ENCODE measurements around the gene ERAS. TPM values are rescaled to one million over a fixed set of nuclear protein-coding genes. Genes with fewer than 3 reads are reported as not detected.
"Not testable (repeated sequence)": the region's sequence is repeated elsewhere in the genome, so short reads cannot be mapped to it uniquely, and the experiment has no call there.

ERAS gene
- total RNA-seq, 2 donors from 2014 or later = 0.31 TPM; not detected in 1

- H3K4me3 Mint-ChIP-seq = no peak overlapping the region
- ATAC-seq (replicated peaks in 1 of 2) = no peak
- peaks cover 61% of the 10 kb centered on the region for H3K27me3 Mint-ChIP-seq (ENCODE audit: low read depth)
- no peak overlapping the region for H3K27ac Mint-ChIP-seq
- H3K36me3 Mint-ChIP-seq (ENCODE audit: insufficient read depth in 2 of 2) = peaks cover 0 to 8% of the 10 kb centered on the region in 2 donors
- no peak for DNase-seq
- peaks cover 2% of the 10 kb centered on the region for H3K4me1 Mint-ChIP-seq (ENCODE audit: low read depth)
- H3K9me3 Mint-ChIP-seq = peaks cover 0 to 1% of the 10 kb centered on the region in 2 donors
These were observed 2.9 kb downstream of the ERAS start for GRCh38 chrX:48829016-48829735.

DNA sequence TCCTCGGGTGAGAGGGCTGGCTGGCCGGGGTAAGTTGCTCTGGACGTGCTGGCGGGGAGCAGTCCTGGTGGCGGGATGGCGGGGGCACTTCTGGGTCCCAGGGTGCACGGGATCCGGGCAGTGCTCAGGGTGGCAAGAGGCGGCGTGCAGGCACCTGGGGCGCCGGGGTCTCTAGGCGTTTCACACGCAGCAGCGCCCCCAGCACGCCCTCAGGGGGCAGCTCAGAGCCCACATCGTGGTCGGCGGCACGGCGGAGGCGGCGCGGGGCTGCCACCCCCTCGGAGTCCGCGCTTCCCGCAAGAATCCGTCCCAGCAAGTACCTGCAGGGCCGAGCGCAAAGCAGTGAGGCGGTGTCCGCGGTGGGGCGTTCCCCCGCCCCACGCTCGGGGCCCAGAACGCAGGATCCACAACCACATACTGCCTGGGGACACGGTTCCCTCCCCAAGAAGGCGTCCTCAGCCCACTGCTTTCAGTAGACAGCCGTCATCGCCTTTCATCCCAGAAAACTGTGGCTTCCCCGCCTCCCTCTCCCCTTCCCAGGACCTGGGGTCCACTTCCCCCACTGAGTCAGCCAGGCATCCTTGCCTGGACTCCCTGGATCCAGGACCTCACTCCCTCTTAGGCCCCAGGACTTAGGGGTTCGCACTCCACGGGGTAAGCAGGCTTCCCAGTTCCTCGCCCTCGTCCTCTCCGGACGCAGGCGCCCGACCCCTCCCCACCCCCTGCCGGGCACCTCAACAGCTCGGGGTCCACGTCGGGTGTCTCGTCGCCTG, 5.0 kb downstream of the ERAS start:
- no peaks in the 10 kb centered on the region for H3K9me3 Mint-ChIP-seq
- H3K4me1 Mint-ChIP-seq (ENCODE audit: low read depth) = peaks cover 10% of the 10 kb centered on the region
- H3K4me3 Mint-ChIP-seq = peak overlapping the region in 1 of 2 donors; percentile 21
- no peak for ATAC-seq (replicated peaks in 1 of 2)
- no peak for DNase-seq
- peaks cover 64% of the 10 kb centered on the region for H3K27me3 Mint-ChIP-seq (ENCODE audit: low read depth)
- peaks cover 0 to 4% of the 10 kb centered on the region in 2 donors for H3K36me3 Mint-ChIP-seq (ENCODE audit: insufficient read depth in 2 of 2)
- H3K27ac Mint-ChIP-seq = no peak overlapping the region

DNA sequence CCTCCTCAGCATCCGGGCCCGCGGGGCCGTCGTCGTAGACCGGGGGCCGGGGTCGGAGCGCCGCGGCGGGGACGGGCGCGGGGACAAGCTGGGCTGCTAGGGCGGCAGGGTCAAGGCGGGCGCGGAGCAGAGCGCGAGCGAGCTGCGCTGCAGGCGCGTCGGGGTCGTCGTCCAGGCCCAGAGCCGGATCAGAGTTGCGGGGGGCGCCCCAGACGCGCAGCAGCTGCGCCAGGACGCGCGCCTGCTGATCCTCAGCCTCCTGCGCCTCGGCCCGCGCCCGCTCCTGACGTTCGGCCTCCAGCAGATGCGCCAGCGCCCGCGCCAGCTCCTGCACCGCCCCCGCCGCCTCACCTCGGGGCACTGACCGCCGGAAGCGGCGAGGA, 5.6 kb downstream of the ERAS start:
- no peak overlapping the region for H3K4me3 Mint-ChIP-seq
- peaks cover 68% of the 10 kb centered on the region for H3K27me3 Mint-ChIP-seq (ENCODE audit: low read depth)
- DNase-seq = no peak
- H3K9me3 Mint-ChIP-seq = no peaks in the 10 kb centered on the region
- peaks cover 0 to 4% of the 10 kb centered on the region in 2 donors for H3K36me3 Mint-ChIP-seq (ENCODE audit: insufficient read depth in 2 of 2)
- no peak for ATAC-seq (replicated peaks in 1 of 2)
- peaks cover 10% of the 10 kb centered on the region for H3K4me1 Mint-ChIP-seq (ENCODE audit: low read depth)
- H3K27ac Mint-ChIP-seq = no peak overlapping the region

DNA sequence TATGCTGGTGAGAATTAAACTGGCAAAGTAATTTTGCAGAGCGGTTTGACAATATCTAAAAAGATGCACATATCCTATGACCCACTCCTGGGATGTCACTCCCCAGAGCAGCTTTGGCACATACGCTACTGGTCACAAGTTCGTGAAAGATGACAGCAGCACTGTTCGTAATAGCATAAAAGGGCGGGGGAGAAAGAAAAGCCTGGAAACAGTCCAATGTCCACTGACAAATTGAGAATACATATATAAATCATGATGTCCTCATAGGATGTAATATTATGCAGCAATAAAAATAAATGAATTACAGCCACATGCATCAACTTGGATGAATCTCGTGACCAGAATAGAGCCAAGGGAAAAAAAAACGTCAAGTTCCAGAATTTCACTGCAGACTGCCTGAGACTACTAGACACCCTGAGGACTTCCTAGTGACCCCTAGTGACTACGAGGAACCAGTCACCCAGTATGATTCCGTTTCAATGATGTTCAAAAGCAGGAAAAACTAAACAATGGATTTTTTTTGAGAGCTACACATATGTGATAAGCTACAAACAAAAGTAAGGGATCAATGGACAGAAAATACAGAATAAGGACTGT, 7.3 kb downstream of the ERAS start:
- ATAC-seq (replicated peaks in 1 of 2) = no peak
- Mint-ChIP-seq H3K27me3 (ENCODE audit: low read depth) (peaks cover 52% of the 10 kb centered on the region), H3K4me3 (peak overlapping the region; percentile 82 to 83)

GRCh38 chrX:48834383-48834709, 8.0 kb downstream of the ERAS start:
- Mint-ChIP-seq H3K27ac (no peak overlapping the region), H3K27me3 (ENCODE audit: low read depth) (peaks cover 45% of the 10 kb centered on the region), H3K9me3 (no peaks in the 10 kb centered on the region), H3K4me1 (ENCODE audit: low read depth) (peaks cover 10% of the 10 kb centered on the region), H3K4me3 (peak overlapping the region; percentile 82 to 83), H3K36me3 (ENCODE audit: insufficient read depth in 2 of 2) (no peaks in the 10 kb centered on the region)
- DNase-seq = no peak
- peak; percentile 28 to 33 for ATAC-seq (replicated peaks in 1 of 2)

More for the DNA sequence above, 7.3 kb downstream of the ERAS start:
- Mint-ChIP-seq H3K27ac (no peak overlapping the region), H3K9me3 (no peaks in the 10 kb centered on the region), H3K36me3 (ENCODE audit: insufficient read depth in 2 of 2) (no peaks in the 10 kb centered on the region), H3K4me1 (ENCODE audit: low read depth) (peaks cover 10% of the 10 kb centered on the region)
- no peak for DNase-seq

- ATAC-seq (replicated peaks in 1 of 2) = peak; percentile 56 to 65
- H3K36me3 Mint-ChIP-seq (ENCODE audit: insufficient read depth in 2 of 2) = no peaks in the 10 kb centered on the region
- DNase-seq = peak in 1 of 2 donors; percentile 26
- peak within 1 kb of the TSS; percentile 82 to 83 for H3K4me3 Mint-ChIP-seq
- H3K4me1 Mint-ChIP-seq (ENCODE audit: low read depth) = peaks cover 10% of the 10 kb centered on the region
- no peaks in the 10 kb centered on the region for H3K9me3 Mint-ChIP-seq
- H3K27ac Mint-ChIP-seq = no peak within 1 kb of the TSS
- peaks cover 38% of the 10 kb centered on the region for H3K27me3 Mint-ChIP-seq (ENCODE audit: low read depth)
These were observed 9.4 kb downstream of the ERAS start, which contains the start of gene PCSK1N for GRCh38 chrX:48835524-48836329. Gene PCSK1N (minus strand): TSS chrX:48835610. CDS start chrX:48835532, 78 bp downstream.

DNA sequence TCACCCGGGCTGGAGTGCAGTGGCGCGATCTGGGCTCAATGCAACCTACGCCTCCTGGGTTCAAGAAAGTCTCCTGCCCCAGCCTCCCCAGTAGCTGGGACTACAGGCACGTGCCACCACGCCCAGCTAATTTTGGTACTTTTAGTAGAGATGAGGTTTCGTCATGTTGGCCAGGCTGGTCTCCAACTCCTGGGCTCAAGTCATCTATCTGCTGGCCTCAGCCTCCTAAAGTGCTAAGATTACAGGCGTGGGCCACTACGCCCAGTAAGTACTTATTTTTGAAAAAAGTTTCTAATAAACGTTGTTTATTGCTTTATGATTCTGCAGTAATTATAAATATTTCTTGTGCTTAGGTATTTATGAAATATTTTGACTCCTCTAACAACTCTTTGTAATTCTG, 13.4 kb downstream of the ERAS start:
- H3K27me3 Mint-ChIP-seq (ENCODE audit: low read depth) = peaks cover 28% of the 10 kb centered on the region
- peaks cover 2% of the 10 kb centered on the region for H3K4me1 Mint-ChIP-seq (ENCODE audit: low read depth)
- no peak for ATAC-seq (replicated peaks in 1 of 2)
- no peak overlapping the region for H3K4me3 Mint-ChIP-seq
- H3K9me3 Mint-ChIP-seq = no peaks in the 10 kb centered on the region
- no peak overlapping the region for H3K27ac Mint-ChIP-seq
- no peaks in the 10 kb centered on the region for H3K36me3 Mint-ChIP-seq (ENCODE audit: insufficient read depth in 2 of 2)
- no peak for DNase-seq

GRCh38 chrX:48848847-48849246, 22.5 kb downstream of the ERAS start:
- DNase-seq = no peak
- H3K4me1 Mint-ChIP-seq (ENCODE audit: low read depth) = peaks cover 6% of the 10 kb centered on the region
- no peaks in the 10 kb centered on the region for H3K9me3 Mint-ChIP-seq
- ATAC-seq (replicated peaks in 1 of 2) = no peak
- H3K4me3 Mint-ChIP-seq = no peak overlapping the region
- no peaks in the 10 kb centered on the region for H3K36me3 Mint-ChIP-seq (ENCODE audit: insufficient read depth in 2 of 2)
- peaks cover 33% of the 10 kb centered on the region for H3K27me3 Mint-ChIP-seq (ENCODE audit: low read depth)
- no peak overlapping the region for H3K27ac Mint-ChIP-seq

GRCh38 chrX:48852857-48853256, 26.5 kb downstream of the ERAS start:
- ATAC-seq (replicated peaks in 1 of 2) = no peak
- Mint-ChIP-seq H3K4me1 (ENCODE audit: low read depth) (peaks cover 6% of the 10 kb centered on the region), H3K27me3 (ENCODE audit: low read depth) (peaks cover 61% of the 10 kb centered on the region), H3K27ac (no peak overlapping the region), H3K36me3 (ENCODE audit: insufficient read depth in 2 of 2) (no peaks in the 10 kb centered on the region), H3K4me3 (no peak overlapping the region), H3K9me3 (no peaks in the 10 kb centered on the region)
- DNase-seq = no peak

GRCh38 chrX:48853494-48853893, 27.2 kb downstream of the ERAS start:
- H3K4me3 Mint-ChIP-seq; ATAC-seq (replicated peaks in 1 of 2); H3K4me1 Mint-ChIP-seq (ENCODE audit: low read depth); H3K27ac Mint-ChIP-seq; H3K36me3 Mint-ChIP-seq (ENCODE audit: insufficient read depth in 2 of 2); DNase-seq; H3K9me3 Mint-ChIP-seq: not testable (repeated sequence)
- peaks cover 61% of the 10 kb centered on the region for H3K27me3 Mint-ChIP-seq (ENCODE audit: low read depth)

- H3K36me3 Mint-ChIP-seq (ENCODE audit: insufficient read depth in 2 of 2); DNase-seq; H3K9me3 Mint-ChIP-seq; H3K4me1 Mint-ChIP-seq (ENCODE audit: low read depth); H3K27ac Mint-ChIP-seq; H3K4me3 Mint-ChIP-seq; ATAC-seq (replicated peaks in 1 of 2): not testable (repeated sequence)
- peaks cover 55% of the 10 kb centered on the region for H3K27me3 Mint-ChIP-seq (ENCODE audit: low read depth)
These were observed 27.9 kb downstream of the ERAS start for GRCh38 chrX:48854121-48854804.

DNA sequence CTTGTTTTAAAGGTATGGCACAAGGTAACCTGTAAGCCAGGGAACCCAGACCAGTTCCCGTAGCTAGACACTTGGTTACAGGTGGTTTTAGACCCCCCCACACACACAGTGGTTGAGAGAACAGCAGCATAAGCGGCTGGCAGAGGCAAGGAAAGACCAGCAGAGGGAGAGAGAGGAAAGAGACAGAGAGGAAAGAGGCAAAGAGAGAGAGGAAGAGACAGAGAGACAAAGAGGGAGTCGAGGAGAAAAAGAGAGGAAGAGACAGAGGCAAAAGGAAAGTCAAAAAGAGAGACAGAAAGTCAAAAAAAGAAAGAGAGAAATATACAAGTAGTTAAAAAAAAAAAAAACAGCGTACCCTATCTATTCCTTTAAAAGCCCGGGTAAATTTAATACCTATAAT, 28.6 kb downstream of the ERAS start:
- H3K9me3 Mint-ChIP-seq = no peaks in the 10 kb centered on the region
- H3K27ac Mint-ChIP-seq = no peak overlapping the region
- ATAC-seq (replicated peaks in 1 of 2) (no peak), DNase-seq (no peak)
- no peaks in the 10 kb centered on the region for H3K36me3 Mint-ChIP-seq (ENCODE audit: insufficient read depth in 2 of 2)
- H3K4me3 Mint-ChIP-seq = no peak overlapping the region
- H3K27me3 Mint-ChIP-seq (ENCODE audit: low read depth) = peaks cover 48% of the 10 kb centered on the region
- no peaks in the 10 kb centered on the region for H3K4me1 Mint-ChIP-seq (ENCODE audit: low read depth)
